ENCODE measurements around the gene SH3PXD2B. TPM values are rescaled to one million over a fixed set of nuclear protein-coding genes. Genes with fewer than 3 reads are reported as not detected.

SH3PXD2B gene
- total and polyA plus RNA-seq, 10 of the 15 experiments (the other 5 are each of a cell fraction or from before 2014, with no cell fraction given): 0.05 to 1.6 (median 0.57) TPM

DNA sequence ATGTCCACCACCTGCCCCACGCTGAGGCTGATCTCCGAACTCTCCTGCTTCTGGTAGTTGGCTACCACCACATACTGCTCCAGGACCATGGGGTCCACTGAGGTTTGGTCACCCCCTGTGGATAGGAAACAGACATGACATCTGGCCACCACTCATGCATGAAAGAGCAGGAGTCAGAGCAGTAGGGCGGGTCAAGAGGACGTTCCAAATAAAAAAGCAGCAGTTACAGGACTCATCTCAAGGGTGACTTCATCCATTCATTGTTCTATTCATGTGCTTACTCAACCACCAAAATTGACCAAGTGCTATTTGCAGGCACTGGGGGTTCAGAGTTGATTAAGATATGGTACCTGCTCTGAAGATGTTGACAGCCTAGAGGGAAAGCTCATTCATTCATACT is 91.6 kb downstream of the SH3PXD2B start:
- Histone ChIP-seq H3K27me3 (replicated peaks in 1 of 2; ENCODE audit: control insufficient read depth in 2 of 2, insufficient read depth in 2 of 2, low read length in 1 of 2) (no peaks in the 10 kb centered on the region), H3K9ac (ENCODE audit: control insufficient read depth, insufficient read depth, low read length) (no peak overlapping the region), H3K4me3 (no peak overlapping the region), H3K36me3 (ENCODE audit: control insufficient read depth in 2 of 2, insufficient read depth in 2 of 2, low read length in 1 of 2) (no peaks in the 10 kb centered on the region), H3K9me3 (replicated peaks; ENCODE audit: control insufficient read depth, insufficient read depth, low read length) (no peaks in the 10 kb centered on the region; the same call in 2 of the 3 replicates), H3K79me2 (ENCODE audit: control insufficient read depth, insufficient read depth, low read length) (no peaks in the 10 kb centered on the region), H4K20me1 (ENCODE audit: control insufficient read depth, insufficient read depth) (no peaks in the 10 kb centered on the region), H2AFZ (ENCODE audit: control insufficient read depth, low read depth, low read length) (no peak overlapping the region), H3K4me2 (ENCODE audit: control insufficient read depth, insufficient read depth) (no peak overlapping the region), H3K4me1 (ENCODE audit: control insufficient read depth, insufficient read depth, low read length) (peaks cover 26% of the 10 kb centered on the region), H3K27ac (ENCODE audit: control insufficient read depth, insufficient read depth) (no peak overlapping the region)
- ATAC-seq (peak; percentile 21), DNase-seq (ENCODE audit: low read depth, low spot score) (no peak), FAIRE-seq (no peak)
- WGBS (ENCODE audit: insufficient coverage, insufficient replicate concordance, low lambda C conversion rate, missing lambda C conversion rate): 19% methylated on average over 4 of the region's 4 CpGs
- in situ Hi-C loops (cut with MboI): no loop called here
- ChIA-PET SMC1A (ENCODE audit: uncharacterized antibody, unreplicated experiment) (no interaction called here), POLR2A (no interaction called here), RAD21 (ENCODE audit: unreplicated experiment) (no interaction called here), CTCF (no interaction called here)
- intact Hi-C loops (cut with micrococcal nuclease; ENCODE audit: unreplicated experiment): loop anchor here (5.0 kb wide), 1 partner anchor 40 kb away; no protein-coding TSS in a partner anchor
- TF ChIP-seq EED (IDR thresholded peaks at IDR 0.05; ENCODE audit: low read depth): peak; percentile 56
- TF ChIP-seq JUNB (IDR thresholded peaks at IDR 0.05): peak; percentile 44
- no peak for TF ChIP-seq BMI1 (IDR thresholded peaks at IDR 0.05; ENCODE audit: borderline replicate concordance)
- peak; percentile 83 for TF ChIP-seq MEF2A (IDR thresholded peaks at IDR 0.05; ENCODE audit: insufficient read depth, low read depth, low read length)
- TF ChIP-seq, protein P1, sequence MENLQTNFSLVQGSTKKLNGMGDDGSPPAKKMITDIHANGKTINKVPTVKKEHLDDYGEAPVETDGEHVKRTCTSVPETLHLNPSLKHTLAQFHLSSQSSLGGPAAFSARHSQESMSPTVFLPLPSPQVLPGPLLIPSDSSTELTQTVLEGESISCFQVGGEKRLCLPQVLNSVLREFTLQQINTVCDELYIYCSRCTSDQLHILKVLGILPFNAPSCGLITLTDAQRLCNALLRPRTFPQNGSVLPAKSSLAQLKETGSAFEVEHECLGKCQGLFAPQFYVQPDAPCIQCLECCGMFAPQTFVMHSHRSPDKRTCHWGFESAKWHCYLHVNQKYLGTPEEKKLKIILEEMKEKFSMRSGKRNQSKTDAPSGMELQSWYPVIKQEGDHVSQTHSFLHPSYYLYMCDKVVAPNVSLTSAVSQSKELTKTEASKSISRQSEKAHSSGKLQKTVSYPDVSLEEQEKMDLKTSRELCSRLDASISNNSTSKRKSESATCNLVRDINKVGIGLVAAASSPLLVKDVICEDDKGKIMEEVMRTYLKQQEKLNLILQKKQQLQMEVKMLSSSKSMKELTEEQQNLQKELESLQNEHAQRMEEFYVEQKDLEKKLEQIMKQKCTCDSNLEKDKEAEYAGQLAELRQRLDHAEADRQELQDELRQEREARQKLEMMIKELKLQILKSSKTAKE (IDR thresholded peaks at IDR 0.05; ENCODE audit: low read depth, poor library complexity, severe bottlenecking): no peak
- TF ChIP-seq KAT2A (conservative IDR thresholded peaks at IDR 0.05; ENCODE audit: control insufficient read depth, low read depth, low read length): no peak
- TF ChIP-seq ETV6 (conservative IDR thresholded peaks at IDR 0.05 in 1 of 2, IDR thresholded peaks at IDR 0.05 in 1 of 2; ENCODE audit: borderline replicate concordance in 1 of 2, low read depth in 1 of 2): 0 out of 4 replicates have a peak, but pooled peaks of 1 of the 2 experiments have one; percentile 13
- TF ChIP-seq NFIC (IDR thresholded peaks at IDR 0.05; ENCODE audit: low read depth, low read length): peak; percentile 63; the same call in 1 of the 2 replicates
- TF ChIP-seq FOXM1 (IDR thresholded peaks at IDR 0.05; ENCODE audit: low read depth, low read length): peak; percentile 57; the same call in 1 of the 2 replicates
- TF ChIP-seq PAX5 (IDR thresholded peaks at IDR 0.05; ENCODE audit: borderline replicate concordance, low read depth, low read length): 0 out of 2 replicates have a peak, but pooled peaks have one; percentile 30
- TF ChIP-seq, protein P2, sequence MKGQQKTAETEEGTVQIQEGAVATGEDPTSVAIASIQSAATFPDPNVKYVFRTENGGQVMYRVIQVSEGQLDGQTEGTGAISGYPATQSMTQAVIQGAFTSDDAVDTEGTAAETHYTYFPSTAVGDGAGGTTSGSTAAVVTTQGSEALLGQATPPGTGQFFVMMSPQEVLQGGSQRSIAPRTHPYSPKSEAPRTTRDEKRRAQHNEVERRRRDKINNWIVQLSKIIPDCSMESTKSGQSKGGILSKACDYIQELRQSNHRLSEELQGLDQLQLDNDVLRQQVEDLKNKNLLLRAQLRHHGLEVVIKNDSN (IDR thresholded peaks at IDR 0.05; ENCODE audit: borderline replicate concordance, extremely low read length, insufficient read depth, low read depth, low read length): no peak
- peak; percentile 58; the same call in 1 of the 2 replicates for TF ChIP-seq RAD21 (IDR thresholded peaks at IDR 0.05; ENCODE audit: insufficient read depth, low read depth, low read length)
- TF ChIP-seq SIX5 (IDR thresholded peaks at IDR 0.05; ENCODE audit: low read depth, low read length, severe bottlenecking): no peak
- peak; percentile 81 for TF ChIP-seq RUNX3 (IDR thresholded peaks at IDR 0.05; ENCODE audit: low read length)
- no TSS peak for BruUV-seq (replicated peaks)

Data from GM12878 (cell line).